IMR-90 (cell line): ENCODE measurements around the gene LSG1. TPM values are rescaled to one million over a fixed set of nuclear protein-coding genes. Genes with fewer than 3 reads are reported as not detected.

Source experiments
- ATAC-seq: fragments of 200-7000 bp; cut with Tn5 transposase; 2 replicates; pipeline ENCODE4 v1.9.1; 2020; ENCODE audit warnings: low read depth, mild to moderate bottlenecking, moderate library complexity
- BruUV-seq: library from RNA; stranded (reverse); fragments of 400-500 nt; replicated peaks from 2 replicates; lab custom pipeline; 2021; lab: Mats Ljungman, UMichigan
- CTCF ChIA-PET: fragments of 300-600 bp; formaldehyde crosslinking; extraction: SDS; loops from one replicate; lab custom pipeline; 2021; ENCODE audit warnings: antibody characterized with exemption; lab: Yijun Ruan, JAX
- POLR2A ChIA-PET: fragments of 300-600 bp; sonication (Branson Sonifier 250); formaldehyde crosslinking; loops from one replicate; lab custom pipeline; 2022; ENCODE audit warnings: antibody characterized with exemption; ENCODE audit not compliant: unreplicated experiment; lab: Charles Lee
- DNase-seq: peaks from one replicate; pipeline ENCODE4 v3.0.0; 2013
- H2AFZ ChIP-seq: replicated peaks from 2 replicates; pipeline ENCODE3; 2013; ENCODE audit warnings: low read length, mild to moderate bottlenecking; ENCODE audit not compliant: poor library complexity
- H2AK5ac ChIP-seq: 2 replicates; pipeline ENCODE4 v1.6.1; 2013; ENCODE audit warnings: low read depth, low read length, inconsistent platforms
- H2AK9ac ChIP-seq: replicated peaks from 2 replicates; pipeline ENCODE3; 2013; ENCODE audit warnings: mild to moderate bottlenecking, low read depth, low read length, moderate library complexity; ENCODE audit not compliant: poor library complexity
- H2BK120ac ChIP-seq: 2 replicates; pipeline ENCODE4 v1.6.1; 2013; ENCODE audit warnings: low read depth, low read length, inconsistent platforms
- H2BK15ac ChIP-seq: 3 replicates; pipeline ENCODE4 v1.6.1; 2013; ENCODE audit warnings: low read depth, low read length, inconsistent platforms
- H2BK20ac ChIP-seq: 2 replicates; pipeline ENCODE4 v1.6.1; 2013; ENCODE audit warnings: low read depth, mild to moderate bottlenecking, inconsistent platforms, low read length, moderate library complexity
- H2BK5ac ChIP-seq: 2 replicates; pipeline ENCODE4 v1.6.1; 2013; ENCODE audit warnings: mild to moderate bottlenecking, low read depth, low read length, inconsistent platforms; ENCODE audit not compliant: poor library complexity, severe bottlenecking
- H3K14ac ChIP-seq: replicated peaks from 2 replicates; pipeline ENCODE4 v1.6.1; 2013; ENCODE audit warnings: low read depth, low read length, inconsistent platforms
- H3K18ac ChIP-seq: 2 replicates; pipeline ENCODE4 v1.6.1; 2013; ENCODE audit warnings: low read depth, low read length, control low read depth
- H3K23ac ChIP-seq: 2 replicates; pipeline ENCODE4 v1.6.1; 2013; ENCODE audit warnings: low read depth, low read length, inconsistent platforms
- H3K27ac ChIP-seq: 2 replicates; pipeline ENCODE4 v1.5.1; 2013; ENCODE audit warnings: mild to moderate bottlenecking, control low read depth, low read length; ENCODE audit not compliant: insufficient read depth
- H3K27me3 ChIP-seq: 2 replicates; pipeline ENCODE4 v1.6.1; 2013; ENCODE audit warnings: low read length; ENCODE audit not compliant: control insufficient read depth, insufficient read depth
- H3K36me3 ChIP-seq: 2 replicates; pipeline ENCODE4 v1.6.1; 2013; ENCODE audit warnings: low read length, mixed read lengths; ENCODE audit not compliant: control insufficient read depth, insufficient read depth
- H3K4ac ChIP-seq: 2 replicates; pipeline ENCODE4 v1.6.1; 2013; ENCODE audit warnings: low read depth, low read length, inconsistent platforms
- H3K4me1 ChIP-seq: 2 replicates; pipeline ENCODE4 v1.6.1; 2013; ENCODE audit warnings: low read length, mixed read lengths; ENCODE audit not compliant: control insufficient read depth, insufficient read depth
- H3K4me2 ChIP-seq: 2 replicates; pipeline ENCODE4 v1.6.1; 2013; ENCODE audit warnings: low read depth, mild to moderate bottlenecking, control low read depth, low read length, moderate library complexity
- H3K4me3 ChIP-seq: 2 replicates; pipeline ENCODE4 v1.5.1; 2013; ENCODE audit warnings: low read depth, mild to moderate bottlenecking, control low read depth, low read length, moderate library complexity; ENCODE audit not compliant: insufficient read depth
- H3K56ac ChIP-seq: 2 replicates; pipeline ENCODE4 v1.6.1; 2013; ENCODE audit warnings: low read length, inconsistent platforms; ENCODE audit not compliant: insufficient read depth; ENCODE audit errors: extremely low read depth
- H3K79me1 ChIP-seq, 2 experiments: 2 replicates each; pipeline ENCODE4 v1.6.1; 2013; ENCODE audit warnings: low read length in 2 of 2, inconsistent platforms in 1 of 2, low read depth in 1 of 2
- H3K9ac ChIP-seq: 2 replicates; pipeline ENCODE4 v1.6.1; 2013; ENCODE audit warnings: low read depth, low read length, control low read depth
- H3K9me1 ChIP-seq: 2 replicates; pipeline ENCODE4 v1.6.1; 2013; ENCODE audit warnings: low read length, inconsistent platforms; ENCODE audit not compliant: insufficient read depth
- H3K9me3 ChIP-seq: 2 replicates; pipeline ENCODE4 v1.6.1; 2013; ENCODE audit warnings: low read length; ENCODE audit not compliant: control insufficient read depth, insufficient read depth
- H4K20me1 ChIP-seq: 2 replicates; pipeline ENCODE4 v1.6.1; 2013; ENCODE audit warnings: low read length, inconsistent platforms; ENCODE audit not compliant: insufficient read depth
- H4K5ac ChIP-seq: 2 replicates; pipeline ENCODE4 v1.6.1; 2013; ENCODE audit warnings: mild to moderate bottlenecking, low read depth, low read length, control low read depth
- H4K8ac ChIP-seq, 2 experiments: 2 replicates each; pipeline ENCODE4 v1.6.1; 2013; ENCODE audit warnings: low read depth in 2 of 2, low read length in 2 of 2, control low read depth in 1 of 2, inconsistent platforms in 1 of 2
- H4K91ac ChIP-seq: 2 replicates; pipeline ENCODE4 v1.6.1; 2013; ENCODE audit warnings: low read depth, low read length, inconsistent platforms; ENCODE audit not compliant: insufficient read depth
- BHLHE40 ChIP-seq: fragments of 150-350 bp; IDR thresholded peaks from 2 replicates; pipeline ENCODE4 v1.6.1; 2016; ENCODE audit warnings: mild to moderate bottlenecking, low read depth, low read length
- MAZ ChIP-seq: IDR thresholded peaks from 2 replicates; pipeline ENCODE4 v1.6.1; 2012; ENCODE audit warnings: low read depth, mild to moderate bottlenecking, low read length, improper control_type of control experiment, moderate library complexity, borderline replicate concordance
- NFE2L2 ChIP-seq: fragments of 150-350 bp; IDR thresholded peaks from 2 replicates; pipeline ENCODE4 v1.6.1; 2016; ENCODE audit warnings: low read depth, mild to moderate bottlenecking, low read length
- WGBS, 2 experiments: methylation state at CpG; one replicate each; pipeline versions ENCODE4 v1.1.5 to v1.1.7; 2013; ENCODE audit warnings: missing lambda C conversion rate in 2 of 2; ENCODE audit not compliant: insufficient read length in 1 of 2; ENCODE audit errors: extremely low coverage in 2 of 2; 5-methylcytosine and 5-hydroxymethylcytosine counted together
- dilution Hi-C: fragments of 300-500 bp; cut with HindIII; formaldehyde crosslinking; loops from one replicate; pipeline ENCODE4 v1.14.3; 2018; ENCODE audit warnings: low sequenced_read_pairs; ENCODE audit not compliant: unreplicated experiment
- in situ Hi-C: fragments of 300-500 bp; cut with MboI; formaldehyde crosslinking; loops from 3 replicates; pipeline ENCODE4 v1.14.3; 2019; ENCODE audit warnings: low sequenced_read_pairs, inconsistent platforms, mixed read lengths
- intact Hi-C: fragments of 100-400 bp; cut with micrococcal nuclease; formaldehyde crosslinking; loops from 2 replicates; pipeline ENCODE4 v1.10.0; 2022
- polyA plus RNA-seq, 3 experiments: library from polyadenylated mRNA; depleted of rRNA; stranded (reverse); fragments of >200 nt; gene quantifications; 2 replicates each; pipeline ENCODE4 v1.2.3, GENCODE V29; 2012; ENCODE audit warnings: low replicate concordance in 1 of 3
- total RNA-seq: library from RNA; depleted of rRNA; stranded (reverse); fragments of >200 nt; gene quantifications from 2 replicates; pipeline ENCODE4 v1.2.3, GENCODE V29; 2012

LSG1 gene
- total and polyA plus RNA-seq, 2 of the 4 experiments (the other 2 are of a cell fraction): 26.8 to 45.2 TPM

DNA sequence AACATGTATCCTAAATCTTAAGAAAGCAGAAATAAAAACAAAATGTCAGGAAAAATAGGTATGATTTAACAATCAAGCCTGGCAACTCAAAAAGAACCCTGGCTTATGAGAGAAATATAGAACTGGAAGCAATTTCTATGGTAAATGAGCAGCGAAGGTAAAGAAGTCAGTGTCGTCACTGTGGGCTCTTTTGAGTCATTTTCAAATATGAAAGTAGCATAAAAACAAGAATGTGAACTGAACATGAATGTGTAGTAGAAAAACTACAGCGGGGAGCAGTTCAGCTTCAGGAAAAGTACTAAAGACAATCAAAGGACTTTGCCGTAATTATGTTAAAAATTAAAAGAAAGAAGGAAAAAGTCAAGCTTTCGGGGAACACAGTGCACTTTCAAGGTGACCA lies 17.5 kb downstream of the LSG1 start:
- no peak for ATAC-seq

More for the DNA sequence above, 17.5 kb downstream of the LSG1 start:
- H2BK5ac ChIP-seq: no peak overlapping the region
- ChIA-PET CTCF (no interaction called here), POLR2A (no interaction called here)
- H4K20me1 ChIP-seq: no peaks in the 10 kb centered on the region
- dilution Hi-C loops: no loop called here
- intact Hi-C loops: no loop called here
- no peaks in the 10 kb centered on the region for H3K9me1 ChIP-seq
- H2BK120ac ChIP-seq: no peak overlapping the region
- BruUV-seq: no TSS peak
- no peaks in the 10 kb centered on the region for H3K27me3 ChIP-seq
- H3K9me3 ChIP-seq: no peaks in the 10 kb centered on the region
- in situ Hi-C loops: no loop called here
- no peak overlapping the region for H3K9ac ChIP-seq
- H3K27ac ChIP-seq: no peak overlapping the region
- H3K14ac ChIP-seq: no peak overlapping the region
- H3K36me3 ChIP-seq: peaks cover 35% of the 10 kb centered on the region
- no peak overlapping the region for H4K5ac ChIP-seq
- DNase-seq: no peak
- no peak overlapping the region for H3K4me3 ChIP-seq
- TF ChIP-seq MAZ (no peak), NFE2L2 (no peak), BHLHE40 (no peak)
- no peak overlapping the region for H3K56ac ChIP-seq
- no peak overlapping the region for H4K91ac ChIP-seq
- H2BK15ac ChIP-seq: no peak overlapping the region
- no peak overlapping the region for H2BK20ac ChIP-seq
- no peak overlapping the region for H2AK9ac ChIP-seq
- no peak overlapping the region for H3K23ac ChIP-seq
- H3K4me2 ChIP-seq: no peak overlapping the region
- H3K4ac ChIP-seq: no peak overlapping the region
- 100% methylated on average over 1 of the region's 5 CpGs; no CpG with 5 or more reads in 1 of the 2 experiments for WGBS, 2 experiments
- H2AFZ ChIP-seq: no peak overlapping the region
- no peaks in the 10 kb centered on the region for H3K4me1 ChIP-seq
- no peak overlapping the region for H4K8ac ChIP-seq
- H3K79me1 ChIP-seq: peaks cover 0 to 6% of the 10 kb centered on the region in 2 experiments; a peak in 2 of 4 replicates
- no peak overlapping the region for H2AK5ac ChIP-seq
- no peak overlapping the region for H3K18ac ChIP-seq
